Suppressor macrophage (primary cell): Measurements from ENCODE around the gene GBA2.

ENCODE experiments used
- DNase-seq, 4 experiments: peaks; one replicate each; pipeline ENCODE4 v3.0.0-alpha.2; 2020 to 2022
- total RNA-seq, 17 experiments: gene quantifications; one replicate each; lab custom pipeline; 2026; ENCODE audit warnings: mixed read lengths in 6 of 17, inconsistent platforms in 3 of 17; lab: John Stamatoyannopoulos, UW

GBA2 gene
- total RNA-seq: 19.2 to 60.9 (median 30.2) reads per million in 17 experiments

- peak; percentile 76 to 94 (median 86) for DNase-seq
Measured at GRCh38 chr9:35748858-35749514, at the start of gene GBA2, which contains the start of gene RGP1. GBA2 (minus strand) TSS chr9:35749228; CDS start chr9:35748704, 524 bp downstream. RGP1 (plus strand) TSS chr9:35749287; CDS start chr9:35749756, 469 bp downstream.

GRCh38 chr9:35797311-35798109, 48.5 kb upstream of the GBA2 start:
- no peak for DNase-seq

GRCh38 chr9:35795695-35796094, 46.7 kb upstream of the GBA2 start:
- DNase-seq: no peak

- DNase-seq: no peak
Measured at GRCh38 chr9:35793461-35793860, 44.4 kb upstream of the GBA2 start.

- DNase-seq: no peak
Measured at GRCh38 chr9:35792826-35793225, 43.8 kb upstream of the GBA2 start.

GRCh38 chr9:35792024-35792813, 43.2 kb upstream of the GBA2 start:
- DNase-seq: no peak

- peak in 2 of 4 experiments; percentile 40 to 59 for DNase-seq
Measured at GRCh38 chr9:35791297-35791921, 42.4 kb upstream of the GBA2 start, which contains the start of gene NPR2. NPR2 (plus strand) TSS chr9:35791591; CDS start chr9:35792409, 818 bp downstream.

GRCh38 chr9:35790385-35791296, 41.6 kb upstream of the GBA2 start:
- peak; percentile 68 to 84 (median 75) for DNase-seq

- DNase-seq: no peak
Measured at GRCh38 chr9:35790025-35790384, 41.0 kb upstream of the GBA2 start.

- DNase-seq: no peak
Measured at GRCh38 chr9:35789541-35789940, 40.5 kb upstream of the GBA2 start.

GRCh38 chr9:35783418-35783817, 34.4 kb upstream of the GBA2 start:
- no peak for DNase-seq

- DNase-seq: no peak
Measured at GRCh38 chr9:35781066-35781465, 32.0 kb upstream of the GBA2 start.

GRCh38 chr9:35778496-35778895, 29.5 kb upstream of the GBA2 start:
- DNase-seq: no peak

- DNase-seq: peak in 1 of 4 experiments; percentile 36
Measured at GRCh38 chr9:35776018-35776417, 27.0 kb upstream of the GBA2 start.

- DNase-seq: peak; percentile 77 to 87 (median 84)
Measured at GRCh38 chr9:35774907-35775635, 26.0 kb upstream of the GBA2 start.

GRCh38 chr9:35771943-35772342, 22.9 kb upstream of the GBA2 start:
- DNase-seq: no peak

- DNase-seq: no peak
Measured at GRCh38 chr9:35771534-35771933, 22.5 kb upstream of the GBA2 start.

GRCh38 chr9:35771075-35771433, 22.0 kb upstream of the GBA2 start:
- DNase-seq: peak in 3 of 4 experiments; percentile 11 to 23 (median 14)

- DNase-seq: no peak
Measured at GRCh38 chr9:35769763-35770162, 20.7 kb upstream of the GBA2 start.

GRCh38 chr9:35767458-35767857, 18.4 kb upstream of the GBA2 start:
- DNase-seq: no peak

GRCh38 chr9:35766997-35767396, 18.0 kb upstream of the GBA2 start:
- DNase-seq: no peak
